Measurements from ENCODE around the gene ENTHD1. TPM values are rescaled to one million over a fixed set of nuclear protein-coding genes. Genes with fewer than 3 reads are reported as not detected.
A peak's percentile ranks its signal among the peaks of the same experiment; 100 is the strongest.

Gene ENTHD1
- total and polyA plus RNA-seq, 2 of the 4 experiments (the other 2 are of a cell fraction) = not detected

DNA sequence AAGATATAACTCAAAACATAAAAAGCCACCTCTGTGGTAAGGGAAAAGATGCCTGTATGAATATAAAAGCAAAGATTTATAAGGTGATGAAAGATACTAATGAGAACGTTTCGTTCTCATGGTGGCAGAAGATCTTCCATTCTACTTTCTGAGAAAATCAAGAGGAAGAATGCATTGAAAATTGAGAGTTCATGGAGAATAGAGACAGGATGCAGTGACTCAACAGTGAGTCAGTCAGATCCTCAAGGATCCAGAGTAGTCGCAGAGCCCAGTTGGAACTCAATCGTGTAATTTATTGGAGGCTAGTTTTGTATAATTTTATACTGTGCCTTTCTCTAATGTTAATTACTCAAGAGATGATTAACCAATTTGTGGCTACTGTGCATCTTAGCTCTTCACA, 73.3 kb downstream of the ENTHD1 start:
- Histone ChIP-seq H2BK120ac (ENCODE audit: low read depth, low read length) (no peak overlapping the region), H2AFZ (replicated peaks; ENCODE audit: low read length, poor library complexity) (no peak overlapping the region), H2AK5ac (ENCODE audit: low read depth, low read length) (no peak overlapping the region), H3K9me1 (ENCODE audit: insufficient read depth, low read length) (no peaks in the 10 kb centered on the region), H4K91ac (ENCODE audit: insufficient read depth, low read depth, low read length) (no peak overlapping the region), H3K4me2 (ENCODE audit: low read depth, low read length) (no peak overlapping the region), H3K23ac (ENCODE audit: low read depth, low read length) (no peak overlapping the region), H3K4me1 (ENCODE audit: control insufficient read depth, insufficient read depth, low read length) (peaks cover 5% of the 10 kb centered on the region; the same call in 1 of the 2 replicates), H3K4me3 (ENCODE audit: insufficient read depth, low read depth, low read length) (no peak overlapping the region), H2BK5ac (ENCODE audit: low read depth, low read length, poor library complexity, severe bottlenecking) (no peak overlapping the region), H3K79me1 (ENCODE audit: low read depth in 1 of 2, low read length in 2 of 2) (no peaks in the 10 kb centered on the region), H3K9ac (ENCODE audit: low read depth, low read length) (no peak overlapping the region), H2AK9ac (replicated peaks; ENCODE audit: low read depth, low read length, poor library complexity) (no peak overlapping the region), H3K4ac (ENCODE audit: low read depth, low read length) (no peak overlapping the region), H2BK20ac (ENCODE audit: low read depth, low read length) (no peak overlapping the region), H3K27me3 (ENCODE audit: control insufficient read depth, insufficient read depth, low read length) (peaks cover 8% of the 10 kb centered on the region), H3K56ac (ENCODE audit: extremely low read depth, insufficient read depth, low read length) (no peak overlapping the region), H4K20me1 (ENCODE audit: insufficient read depth, low read length) (no peaks in the 10 kb centered on the region), H4K5ac (ENCODE audit: low read depth, low read length) (no peak overlapping the region), H3K9me3 (ENCODE audit: control insufficient read depth, insufficient read depth, low read length) (no peaks in the 10 kb centered on the region), H4K8ac (ENCODE audit: low read depth in 2 of 2, low read length in 2 of 2) (no peak overlapping the region), H2BK15ac (ENCODE audit: low read depth, low read length) (no peak overlapping the region), H3K36me3 (ENCODE audit: control insufficient read depth, insufficient read depth, low read length) (no peaks in the 10 kb centered on the region), H3K14ac (replicated peaks; ENCODE audit: low read depth, low read length) (no peak overlapping the region), H3K18ac (ENCODE audit: low read depth, low read length) (no peak overlapping the region), H3K27ac (ENCODE audit: insufficient read depth, low read length) (no peak overlapping the region)
- in situ Hi-C loops (cut with MboI; ENCODE audit: low sequenced_read_pairs) = no loop called here
- peak; percentile 73 for TF ChIP-seq FOS (IDR thresholded peaks at IDR 0.05; ENCODE audit: low read depth, low read length)
- no peak for TF ChIP-seq MAZ (IDR thresholded peaks at IDR 0.05; ENCODE audit: borderline replicate concordance, low read depth, low read length)
- 8% methylated on average over 2 of the region's 4 CpGs; no CpG with 5 or more reads in 1 of the 2 experiments for WGBS, 2 experiments (ENCODE audit: extremely low coverage in 2 of 2, insufficient read length in 1 of 2)
- dilution Hi-C loops (cut with HindIII; ENCODE audit: low sequenced_read_pairs, unreplicated experiment) = no loop called here
- BruUV-seq (replicated peaks) = no TSS peak
- ATAC-seq (ENCODE audit: low read depth) (peak; percentile 89), DNase-seq (peak; percentile 82)
- ChIA-PET POLR2A (ENCODE audit: unreplicated experiment) (no interaction called here), CTCF (no interaction called here)
- intact Hi-C loops (cut with micrococcal nuclease) = no loop called here
